NOMO-1 treated with dmso at 0.1 percent for 144 hours (cell line): ENCODE data around the gene ZMYND8.
A peak's percentile ranks its signal among the peaks of the same experiment; 100 is the strongest.
"Not testable (repeated sequence)": the region's sequence is repeated elsewhere in the genome, so short reads cannot be mapped to it uniquely, and the experiment has no call there.

ENCODE experiments used
- DNase-seq: peaks from one replicate; lab custom pipeline; 2025; ENCODE audit not compliant: unreplicated experiment; lab: John Stamatoyannopoulos, UW

ZMYND8 gene

DNA sequence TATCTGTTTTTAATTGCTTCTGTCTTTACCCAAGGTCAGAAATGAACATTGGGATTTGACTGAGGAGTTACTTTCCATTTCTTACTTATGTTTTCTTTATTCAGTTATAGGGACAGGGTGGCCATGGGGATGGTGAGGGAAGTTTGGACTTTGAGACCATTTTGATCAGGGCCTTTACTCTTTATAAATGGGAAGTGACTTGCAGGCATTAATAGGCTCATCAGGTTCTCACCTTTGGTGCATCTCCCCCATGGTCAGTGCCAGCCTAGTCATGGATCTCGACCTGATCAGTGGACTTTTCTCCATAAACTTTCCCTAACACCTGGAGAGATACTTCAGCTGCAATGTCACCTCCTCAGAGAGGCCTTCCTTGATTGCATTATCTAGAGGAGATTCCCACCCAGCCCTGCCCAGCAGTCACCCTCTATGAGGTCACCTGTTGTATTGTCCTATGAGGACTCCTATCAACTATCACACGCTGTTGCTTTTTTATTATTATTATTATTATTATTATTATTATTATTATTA lies 16.8 kb upstream of the ZMYND8 start:
- no peak for DNase-seq

GRCh38 chr20:47370850-47371782 lies 14.6 kb upstream of the ZMYND8 start:
- DNase-seq: no peak

- no peak for DNase-seq
Observed at GRCh38 chr20:47370214-47370613, 13.7 kb upstream of the ZMYND8 start.

DNA sequence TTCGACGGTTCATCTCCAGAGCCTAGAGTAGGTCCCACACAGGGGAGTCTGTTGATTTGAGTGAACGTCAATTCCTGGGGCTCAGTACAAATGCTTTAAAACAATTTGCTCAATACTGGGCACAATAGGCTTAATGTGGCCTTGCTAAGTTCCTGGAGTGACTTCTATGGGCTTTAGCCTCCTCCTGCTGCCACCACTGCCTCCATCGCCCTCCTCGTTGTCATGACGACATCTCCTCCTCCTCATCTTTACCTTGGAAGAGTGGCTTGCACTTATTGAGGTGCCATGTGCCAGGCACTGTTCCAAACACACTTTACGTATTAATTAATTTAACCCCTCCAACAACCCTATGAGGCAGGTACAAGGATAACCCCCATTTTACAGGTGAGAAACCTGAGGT lies 11.8 kb upstream of the ZMYND8 start:
- no peak for DNase-seq

DNA sequence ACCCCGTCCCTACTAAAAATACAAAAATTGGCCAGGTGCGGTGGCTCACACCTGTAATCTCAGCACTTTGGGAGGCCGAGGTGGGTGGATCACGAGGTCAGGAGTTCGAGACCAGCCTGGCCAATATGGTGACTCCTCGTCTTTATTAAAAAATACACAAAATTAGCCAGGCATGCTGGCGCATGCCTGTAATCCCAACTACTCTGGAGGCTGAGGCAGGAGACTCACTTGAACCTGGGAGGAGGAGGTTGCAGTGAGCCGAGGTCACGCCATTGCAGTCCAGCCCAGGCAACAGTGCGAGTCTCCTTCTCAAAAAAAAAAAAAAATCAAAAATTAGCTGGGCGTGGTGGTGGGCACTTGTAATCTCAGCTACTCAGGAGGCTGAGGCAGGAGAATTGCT lies 9.8 kb upstream of the ZMYND8 start:
- DNase-seq: not testable (repeated sequence)

DNA sequence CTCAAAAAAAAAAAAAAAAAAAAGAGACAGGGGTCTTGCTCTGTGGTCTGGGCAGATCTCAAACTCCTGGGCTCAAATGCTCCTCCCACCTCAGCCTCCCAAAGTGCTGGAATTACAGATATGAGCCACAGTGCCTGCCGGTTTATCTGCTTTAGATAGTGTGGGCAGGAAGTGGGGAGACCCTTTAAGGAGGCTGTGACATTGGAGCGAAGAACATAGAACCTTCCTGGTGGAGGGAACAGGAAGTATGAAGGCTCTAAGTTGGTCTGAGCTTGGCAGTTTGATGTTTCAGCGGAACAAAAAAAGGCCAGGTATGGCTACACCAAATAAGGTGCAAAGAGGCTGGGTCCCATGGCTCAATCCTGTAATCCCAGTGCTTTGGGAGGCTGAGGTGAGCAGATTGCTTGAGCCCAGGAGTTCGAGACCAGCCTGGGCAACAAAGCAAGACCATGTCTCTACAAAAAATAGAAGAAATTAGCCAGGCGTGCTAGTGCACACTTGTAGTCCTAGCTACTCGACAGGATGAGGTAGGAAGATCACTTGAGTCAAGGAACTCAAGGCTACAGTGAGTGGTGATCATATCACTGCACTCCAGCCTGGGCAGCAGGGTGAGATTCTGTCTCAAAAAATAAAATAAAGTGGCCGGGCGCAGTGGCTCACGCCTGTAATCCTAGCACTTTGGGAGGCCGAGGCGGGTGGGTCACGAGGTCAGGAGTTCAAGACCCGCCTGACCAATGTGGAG lies 8.7 kb upstream of the ZMYND8 start:
- DNase-seq: no peak

- no peak for DNase-seq
Observed at GRCh38 chr20:47362361-47363219, 6.1 kb upstream of the ZMYND8 start.

DNA sequence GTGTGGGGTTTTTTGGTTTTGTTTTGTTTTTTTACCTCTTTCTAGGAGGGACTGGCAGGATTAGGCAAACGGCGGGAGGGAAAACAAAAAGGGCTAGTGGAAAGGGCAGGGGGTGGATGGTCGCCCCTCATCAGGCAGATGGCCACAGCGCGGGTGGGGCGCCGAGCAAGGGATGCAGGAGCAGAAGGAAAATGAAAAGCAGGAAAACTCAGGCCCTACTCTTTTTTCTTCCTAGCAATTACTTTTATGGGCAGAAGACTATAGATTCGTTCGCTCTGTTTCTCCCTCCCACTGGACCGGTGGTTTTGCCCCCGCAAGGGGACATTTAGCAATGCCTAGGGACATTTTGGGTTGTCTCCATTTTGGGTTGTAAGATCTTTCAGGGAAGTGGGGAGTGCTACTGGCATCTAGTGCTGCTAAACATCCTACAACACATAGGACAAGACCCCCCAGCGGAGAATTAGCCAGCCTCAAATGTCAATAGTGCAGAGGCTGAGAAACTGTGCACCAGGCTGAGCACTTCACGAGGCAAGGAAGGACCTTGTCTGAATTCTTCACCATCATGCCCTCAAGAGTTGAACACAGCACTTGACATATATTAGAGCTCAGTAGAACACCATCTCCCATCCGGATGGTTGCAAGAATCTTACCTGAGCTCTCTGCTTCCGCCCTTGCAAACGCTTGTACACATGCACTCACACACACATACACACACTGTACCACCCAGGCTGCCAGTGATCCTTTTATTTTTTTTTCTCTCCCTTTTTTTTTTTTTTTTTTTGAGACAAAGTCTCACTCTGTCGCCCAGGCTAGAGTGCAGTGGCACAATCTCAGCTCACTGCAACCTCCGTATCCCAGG lies 4.8 kb upstream of the ZMYND8 start:
- no peak for DNase-seq

GRCh38 chr20:47360297-47361056 lies 4.0 kb upstream of the ZMYND8 start:
- DNase-seq: peak; percentile 53

- DNase-seq: no peak
Observed at GRCh38 chr20:47359530-47360296, 3.2 kb upstream of the ZMYND8 start.

DNA sequence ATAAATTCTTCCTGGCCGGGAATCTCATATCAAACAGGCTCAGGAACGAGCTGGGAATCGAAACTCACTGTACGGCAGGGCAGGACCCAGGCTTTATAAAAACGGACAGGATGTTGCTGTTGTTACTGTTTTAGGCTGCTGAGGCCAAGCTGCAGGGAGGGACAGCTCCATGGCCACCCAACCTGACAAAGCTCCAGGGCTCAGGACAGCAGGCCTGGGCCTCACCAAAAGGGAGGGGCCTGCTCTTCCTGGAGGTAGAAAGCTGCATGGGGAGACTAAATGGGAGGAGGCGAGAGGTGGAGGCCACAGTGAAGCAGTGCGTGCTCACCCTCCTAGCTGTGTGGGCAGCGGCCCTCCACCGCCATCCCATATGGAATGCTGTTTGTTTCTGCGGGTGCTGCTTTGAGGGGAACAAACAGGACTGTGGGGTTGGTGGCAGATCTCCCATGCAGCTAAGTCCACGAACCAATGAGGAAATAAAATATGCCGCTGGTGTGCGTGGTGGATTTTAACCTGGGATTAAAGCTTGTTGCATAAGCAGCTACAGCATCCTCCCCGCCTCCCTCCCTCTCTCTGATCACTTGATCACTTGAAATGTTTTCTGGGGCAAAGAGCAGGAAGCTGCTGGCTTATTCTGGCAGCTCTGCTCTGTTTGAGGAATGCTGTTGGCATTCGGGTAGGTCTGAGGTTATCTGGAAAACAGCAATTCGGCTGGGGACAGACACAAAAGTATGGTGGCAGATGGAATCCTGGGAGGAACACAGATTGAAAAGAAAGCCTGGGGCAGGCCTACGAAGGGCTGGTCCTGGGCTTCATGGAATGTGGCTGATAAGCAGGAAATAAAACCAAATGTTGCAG lies 2.4 kb upstream of the ZMYND8 start:
- DNase-seq: peak; percentile 46

- DNase-seq: no peak
Observed at GRCh38 chr20:47358039-47358671, 1.7 kb upstream of the ZMYND8 start.

GRCh38 chr20:47357296-47358038 lies 968 bp upstream of the ZMYND8 start:
- peak; percentile 90 for DNase-seq

DNA sequence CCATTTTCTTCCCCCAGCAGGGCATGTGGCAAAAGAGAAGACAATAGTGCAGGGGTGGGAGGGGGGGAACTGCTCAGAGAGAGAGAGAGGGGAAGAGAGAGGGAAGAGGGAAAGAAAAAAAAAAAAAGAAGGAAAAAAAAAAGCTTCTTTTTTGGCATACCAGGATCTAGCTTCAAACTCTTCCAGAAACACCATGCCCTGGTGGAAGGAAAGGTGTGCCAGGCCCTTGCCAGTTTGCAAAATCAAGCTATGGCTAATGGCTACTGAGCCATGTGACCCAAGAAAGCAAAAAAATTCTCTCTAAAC lies 326 bp downstream of the ZMYND8 start:
- no peak for DNase-seq

- DNase-seq: peak; percentile 16
Observed at GRCh38 chr20:47355489-47356219, 845 bp downstream of the ZMYND8 start.
